ENCODE measurements around the gene MFAP3L. TPM values are rescaled to one million over a fixed set of nuclear protein-coding genes. Genes with fewer than 3 reads are reported as not detected.

The MFAP3L gene
- total RNA-seq, 1 experiment from 2014 or later = 0.47 TPM

GRCh38 chr4:170057866-170058265 is 31.7 kb upstream of the MFAP3L start:
- no peak for ATAC-seq
- no peaks in the 10 kb centered on the region for H3F3A ChIP-seq (ENCODE audit: low read length, unreplicated experiment)
- H3K36me3 ChIP-seq (ENCODE audit: low read depth, low read length) = no peaks in the 10 kb centered on the region
- no peaks in the 10 kb centered on the region for H4K20me1 ChIP-seq (ENCODE audit: low read length)
- no peaks in the 10 kb centered on the region for H3K4me1 ChIP-seq (ENCODE audit: insufficient read depth, low read length)
- no peaks in the 10 kb centered on the region for H3K79me2 ChIP-seq (ENCODE audit: low read length)
- intact Hi-C loops (cut with micrococcal nuclease) = no loop called here
- ChIA-PET CTCF (no interaction called here), POLR2A (ENCODE audit: unreplicated experiment) (no interaction called here)
- no peak overlapping the region for H3K9ac ChIP-seq (ENCODE audit: low read length)
- no peak for TF ChIP-seq EZH2 (IDR thresholded peaks at IDR 0.05; ENCODE audit: low read length, unreplicated experiment)
- TF ChIP-seq CTCF (conservative IDR thresholded peaks at IDR 0.05; ENCODE audit: low read depth, low read length) = no peak
- no peak for TF ChIP-seq EZH2phosphoT487 (IDR thresholded peaks at IDR 0.05; ENCODE audit: borderline replicate concordance, low read length)
- no peaks in the 10 kb centered on the region for H3K9me2 ChIP-seq (replicated peaks; ENCODE audit: low read length)
- no peaks in the 10 kb centered on the region for H3K27me3 ChIP-seq (ENCODE audit: low read length)
- no peak overlapping the region for H3K4me2 ChIP-seq (ENCODE audit: low read length)
- no peak for DNase-seq
- no peak overlapping the region for H2AFZ ChIP-seq (ENCODE audit: low read length)
- H3K9me3 ChIP-seq (ENCODE audit: low read length) = no peaks in the 10 kb centered on the region
- no peak overlapping the region for H3K27ac ChIP-seq (ENCODE audit: low read length)
- H3K4me3 ChIP-seq (ENCODE audit: low read length) = no peak overlapping the region
- BruUV-seq (replicated peaks) = no TSS peak

GRCh38 chr4:170052919-170053318 is 26.7 kb upstream of the MFAP3L start:
- intact Hi-C loops (cut with micrococcal nuclease) = no loop called here
- Histone ChIP-seq H3K4me3 (ENCODE audit: low read length) (no peak overlapping the region), H3K4me1 (ENCODE audit: insufficient read depth, low read length) (no peaks in the 10 kb centered on the region), H3K79me2 (ENCODE audit: low read length) (no peaks in the 10 kb centered on the region), H3K9me2 (replicated peaks; ENCODE audit: low read length) (no peaks in the 10 kb centered on the region), H3K4me2 (ENCODE audit: low read length) (no peak overlapping the region), H3K27me3 (ENCODE audit: low read length) (no peaks in the 10 kb centered on the region), H3K36me3 (ENCODE audit: low read depth, low read length) (no peaks in the 10 kb centered on the region), H3K27ac (ENCODE audit: low read length) (no peak overlapping the region), H2AFZ (ENCODE audit: low read length) (no peak overlapping the region), H3K9ac (ENCODE audit: low read length) (no peak overlapping the region), H3K9me3 (ENCODE audit: low read length) (no peaks in the 10 kb centered on the region), H3F3A (ENCODE audit: low read length, unreplicated experiment) (no peaks in the 10 kb centered on the region), H4K20me1 (ENCODE audit: low read length) (no peaks in the 10 kb centered on the region)
- TF ChIP-seq EZH2phosphoT487 (IDR thresholded peaks at IDR 0.05; ENCODE audit: borderline replicate concordance, low read length) (no peak), EZH2 (IDR thresholded peaks at IDR 0.05; ENCODE audit: low read length, unreplicated experiment) (no peak), CTCF (conservative IDR thresholded peaks at IDR 0.05; ENCODE audit: low read depth, low read length) (no peak)
- BruUV-seq (replicated peaks) = no TSS peak
- no peak for ATAC-seq
- ChIA-PET CTCF (no interaction called here), POLR2A (ENCODE audit: unreplicated experiment) (no interaction called here)
- no peak for DNase-seq

DNA sequence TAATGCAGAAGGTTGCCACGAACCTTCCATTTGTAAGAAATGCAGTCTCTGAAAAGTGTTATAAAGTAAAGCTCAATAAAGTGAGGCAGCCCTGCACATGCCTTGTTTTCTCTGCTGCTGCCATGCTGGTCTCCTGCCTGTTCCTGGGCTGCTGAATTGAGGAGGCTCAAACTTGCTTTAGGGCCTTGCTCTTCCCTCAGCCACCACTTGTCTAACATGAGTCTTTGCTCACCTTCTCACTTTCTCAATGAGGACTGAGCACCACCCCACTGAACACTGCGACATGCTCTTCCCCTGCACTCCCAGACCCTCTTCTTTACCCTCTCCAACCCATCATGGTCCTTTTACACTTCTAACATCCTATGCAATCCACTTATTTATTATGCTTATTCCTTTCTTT is 25.2 kb upstream of the MFAP3L start:
- DNase-seq (no peak), ATAC-seq (no peak)
- no peaks in the 10 kb centered on the region for H3K36me3 ChIP-seq (ENCODE audit: low read depth, low read length)
- no peaks in the 10 kb centered on the region for H3K79me2 ChIP-seq (ENCODE audit: low read length)
- TF ChIP-seq EZH2 (IDR thresholded peaks at IDR 0.05; ENCODE audit: low read length, unreplicated experiment) (no peak), EZH2phosphoT487 (IDR thresholded peaks at IDR 0.05; ENCODE audit: borderline replicate concordance, low read length) (no peak), CTCF (conservative IDR thresholded peaks at IDR 0.05; ENCODE audit: low read depth, low read length) (no peak)
- no peaks in the 10 kb centered on the region for H3K9me3 ChIP-seq (ENCODE audit: low read length)
- no peaks in the 10 kb centered on the region for H3K9me2 ChIP-seq (replicated peaks; ENCODE audit: low read length)
- H3K27me3 ChIP-seq (ENCODE audit: low read length) = no peaks in the 10 kb centered on the region
- no peak overlapping the region for H2AFZ ChIP-seq (ENCODE audit: low read length)
- H3K9ac ChIP-seq (ENCODE audit: low read length) = no peak overlapping the region
- ChIA-PET POLR2A (ENCODE audit: unreplicated experiment) (no interaction called here), CTCF (no interaction called here)
- H3F3A ChIP-seq (ENCODE audit: low read length, unreplicated experiment) = no peaks in the 10 kb centered on the region
- H3K4me3 ChIP-seq (ENCODE audit: low read length) = no peak overlapping the region
- no peak overlapping the region for H3K27ac ChIP-seq (ENCODE audit: low read length)
- BruUV-seq (replicated peaks) = no TSS peak
- intact Hi-C loops (cut with micrococcal nuclease) = no loop called here
- H3K4me1 ChIP-seq (ENCODE audit: insufficient read depth, low read length) = no peaks in the 10 kb centered on the region
- H4K20me1 ChIP-seq (ENCODE audit: low read length) = no peaks in the 10 kb centered on the region
- no peak overlapping the region for H3K4me2 ChIP-seq (ENCODE audit: low read length)

Data from PC-3 (cell line).